GM12872 (cell line): Measurements from ENCODE around the gene UNC50.
A peak's percentile ranks its signal among the peaks of the same experiment; 100 is the strongest.

Experiments used
- CTCF ChIP-seq: IDR thresholded peaks from 3 replicates; pipeline ENCODE4 v1.5.1; 2011; ENCODE audit warnings: low read depth, mild to moderate bottlenecking, low read length, moderate library complexity; ENCODE audit not compliant: insufficient read depth

Gene UNC50

DNA sequence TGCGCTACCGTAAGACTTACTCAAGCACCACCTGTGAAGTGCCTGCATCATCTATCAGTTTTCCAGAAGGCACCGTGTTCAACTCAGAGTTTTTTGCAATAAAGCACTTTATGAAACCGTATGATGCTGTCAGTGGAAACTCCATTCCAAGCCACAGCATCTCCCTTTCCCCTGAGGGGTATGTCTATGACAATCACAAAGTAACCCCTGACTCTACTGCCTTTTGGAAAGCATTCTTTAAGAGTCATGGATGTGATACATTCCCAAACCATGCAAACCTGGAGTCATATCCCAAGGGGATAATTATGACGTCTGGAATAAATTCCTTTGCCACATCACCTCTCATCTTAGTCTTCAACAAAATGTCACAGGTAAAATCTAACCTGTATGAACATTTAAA lies 39.2 kb downstream of the UNC50 start:
- TF ChIP-seq CTCF = no peak

DNA sequence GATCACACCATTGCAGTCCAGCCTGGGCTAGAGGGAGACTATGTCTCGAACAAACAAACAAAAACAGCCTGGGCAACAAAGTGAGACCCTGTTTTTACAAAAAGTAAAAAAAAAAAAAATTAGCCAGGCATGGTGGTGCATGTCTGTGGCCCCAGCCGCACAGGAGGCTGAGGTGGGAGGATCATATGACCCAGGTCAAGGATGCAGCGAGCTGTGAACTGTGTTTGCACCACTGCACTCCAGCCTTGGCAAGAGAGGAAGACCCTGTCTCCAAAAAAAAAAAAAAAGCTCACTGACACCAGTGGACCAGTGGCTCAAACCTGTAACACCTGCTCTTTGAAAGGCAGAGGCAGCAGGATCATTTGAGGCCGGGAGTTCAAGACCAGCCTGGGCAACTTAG lies 40.1 kb downstream of the UNC50 start:
- no peak for TF ChIP-seq CTCF

DNA sequence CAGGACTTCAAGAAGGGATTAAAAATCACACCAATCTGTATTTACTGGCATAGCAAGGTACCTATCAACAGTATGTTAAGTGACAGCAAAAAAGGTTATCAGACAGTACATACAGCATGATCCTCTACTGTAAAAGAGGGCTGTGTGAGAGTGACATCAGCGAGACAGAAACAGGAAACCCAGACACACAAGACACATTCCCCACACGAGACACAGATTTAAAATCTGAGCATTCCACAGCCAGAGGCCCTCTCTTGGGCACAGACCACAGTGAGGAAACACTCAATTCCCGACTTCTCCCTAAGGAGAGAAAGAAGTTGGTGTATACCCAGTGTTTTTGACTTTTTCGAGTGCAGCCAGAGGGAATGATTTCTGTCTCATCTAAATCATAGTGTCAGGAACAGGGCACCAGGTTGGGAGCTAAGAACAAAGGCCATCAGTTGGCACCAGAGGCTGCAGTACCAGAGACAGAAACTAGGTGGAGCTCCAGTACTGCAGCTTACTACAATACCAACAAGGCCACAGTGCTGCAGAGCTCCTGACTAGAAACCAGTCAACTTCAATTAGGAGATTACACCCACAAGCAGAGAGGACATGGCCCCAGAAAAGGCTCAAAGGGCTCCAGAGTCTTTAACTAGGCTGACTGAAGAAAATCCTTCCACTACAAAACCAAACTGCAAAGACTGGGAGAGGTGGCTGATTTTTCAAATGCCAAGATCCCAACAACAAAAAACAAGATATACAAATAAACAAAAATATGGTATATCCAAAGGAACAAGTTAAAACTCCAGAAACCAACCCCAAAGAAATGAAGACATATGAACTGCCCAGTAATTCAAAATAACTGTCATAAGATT lies 41.0 kb downstream of the UNC50 start:
- peak; percentile 100 for TF ChIP-seq CTCF

- no peak for TF ChIP-seq CTCF
Observed at GRCh38 chr2:98649992-98650375, 41.6 kb downstream of the UNC50 start.

- TF ChIP-seq CTCF = no peak
Observed at GRCh38 chr2:98650998-98651397, 42.6 kb downstream of the UNC50 start.

DNA sequence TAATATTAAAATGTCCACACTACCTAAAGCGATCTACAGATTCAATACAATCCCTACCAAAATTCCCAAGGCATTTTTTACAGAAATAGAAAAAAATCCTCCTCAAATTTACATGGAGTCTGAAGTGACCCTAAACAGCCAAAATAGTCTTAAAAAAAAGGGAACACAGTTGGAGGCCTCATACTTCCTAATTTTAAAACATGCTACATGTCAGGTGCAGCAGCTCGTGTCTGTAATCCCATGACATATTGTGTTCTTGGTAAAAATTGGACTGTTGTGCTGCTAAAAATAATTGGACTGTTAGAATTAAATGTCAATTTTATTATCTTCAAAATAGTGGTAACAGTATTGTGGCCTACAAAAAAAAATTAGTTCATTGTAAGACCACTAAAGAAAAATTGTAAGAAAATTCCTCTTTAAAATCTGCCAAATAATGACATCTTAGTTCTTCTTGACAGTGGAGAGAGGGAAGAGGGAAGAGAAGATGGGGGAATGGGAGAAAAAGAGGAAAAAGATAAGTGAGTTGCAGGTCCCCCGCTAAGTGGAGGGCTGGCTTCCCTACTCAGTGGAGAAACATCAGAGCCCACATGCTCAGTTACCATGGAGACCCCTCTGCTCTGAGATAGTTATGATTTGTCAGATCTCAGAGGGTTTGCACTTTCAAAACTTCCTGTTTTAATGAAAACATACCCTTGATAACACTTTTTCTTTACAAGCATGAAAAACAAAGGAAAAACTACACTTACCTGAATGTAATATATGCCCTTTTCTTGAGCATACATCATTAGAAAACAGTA lies 46.5 kb downstream of the UNC50 start:
- TF ChIP-seq CTCF = no peak

DNA sequence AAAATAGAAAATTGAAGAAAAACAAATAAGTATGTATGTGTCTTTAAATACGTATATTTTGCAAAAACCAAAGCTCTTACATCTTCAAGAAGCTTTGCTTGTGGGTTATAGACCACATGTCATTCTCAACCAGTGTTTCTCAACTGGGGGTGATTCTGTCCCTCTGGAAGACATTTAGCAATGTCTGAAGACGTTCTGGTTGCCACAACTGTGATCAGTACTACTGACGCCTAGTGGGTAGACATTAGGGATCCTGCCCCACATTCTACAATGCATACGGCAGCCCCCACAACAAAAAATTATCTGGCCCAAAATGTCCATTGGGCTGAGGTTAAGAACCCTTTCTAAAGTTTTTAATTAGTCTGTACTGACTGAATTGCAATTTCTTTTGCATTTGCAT lies 48.4 kb downstream of the UNC50 start:
- no peak for TF ChIP-seq CTCF
